ENCODE results near the gene NBAS.
"Not testable (repeated sequence)": the region's sequence is repeated elsewhere in the genome, so short reads cannot be mapped to it uniquely, and the experiment has no call there.

NBAS gene

DNA sequence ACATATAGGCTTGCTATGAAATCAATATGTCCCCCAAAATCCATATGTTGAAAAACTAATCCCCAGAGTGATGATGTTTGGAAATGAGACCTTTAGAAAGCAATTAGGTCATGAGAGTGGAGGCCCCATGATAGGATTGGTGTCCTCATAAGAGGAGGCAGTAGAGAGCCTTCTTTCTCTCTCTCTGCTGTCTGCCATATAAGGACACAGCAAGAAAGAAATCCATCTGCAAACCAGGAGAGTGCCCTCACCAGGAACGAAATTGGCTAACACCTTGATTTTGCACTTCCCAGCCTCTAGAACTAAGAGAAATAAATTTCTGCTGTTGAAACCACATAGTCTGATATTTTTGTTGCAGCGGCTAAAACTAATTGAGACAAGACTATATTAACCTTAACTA, 89.5 kb downstream of the NBAS start:
- no peak for DNase-seq (ENCODE audit: low read depth in 2 of 2)

- no peak for DNase-seq (ENCODE audit: low read depth in 2 of 2)
Measured at GRCh38 chr2:15460112-15460620, 101.0 kb downstream of the NBAS start.

- DNase-seq (ENCODE audit: low read depth in 2 of 2): no peak
Measured at GRCh38 chr2:15458277-15458676, 102.9 kb downstream of the NBAS start.

DNA sequence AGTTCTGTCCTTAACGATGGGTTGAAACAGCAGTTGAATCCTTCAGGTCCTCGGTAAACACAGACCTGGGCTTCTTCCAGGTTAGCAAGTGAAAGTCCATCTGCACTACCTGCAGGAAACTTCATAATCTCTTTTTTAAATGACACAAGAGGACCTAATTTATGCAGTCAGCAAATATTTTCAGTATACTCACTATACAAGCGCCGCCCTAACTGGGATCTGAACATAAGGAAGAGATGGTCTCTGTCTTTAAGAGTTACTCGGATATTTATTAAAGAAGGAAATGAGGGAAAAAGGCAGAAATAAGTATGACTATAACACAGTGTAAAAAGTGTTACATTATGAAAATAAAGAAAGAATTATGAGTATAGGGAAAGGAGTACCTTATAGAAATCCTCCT, 103.3 kb downstream of the NBAS start:
- DNase-seq (ENCODE audit: low read depth in 2 of 2): no peak

GRCh38 chr2:15456352-15456751, 104.8 kb downstream of the NBAS start:
- DNase-seq (ENCODE audit: low read depth in 2 of 2): no peak

GRCh38 chr2:15450808-15451207, 110.3 kb downstream of the NBAS start:
- DNase-seq (ENCODE audit: low read depth in 2 of 2): no peak

DNA sequence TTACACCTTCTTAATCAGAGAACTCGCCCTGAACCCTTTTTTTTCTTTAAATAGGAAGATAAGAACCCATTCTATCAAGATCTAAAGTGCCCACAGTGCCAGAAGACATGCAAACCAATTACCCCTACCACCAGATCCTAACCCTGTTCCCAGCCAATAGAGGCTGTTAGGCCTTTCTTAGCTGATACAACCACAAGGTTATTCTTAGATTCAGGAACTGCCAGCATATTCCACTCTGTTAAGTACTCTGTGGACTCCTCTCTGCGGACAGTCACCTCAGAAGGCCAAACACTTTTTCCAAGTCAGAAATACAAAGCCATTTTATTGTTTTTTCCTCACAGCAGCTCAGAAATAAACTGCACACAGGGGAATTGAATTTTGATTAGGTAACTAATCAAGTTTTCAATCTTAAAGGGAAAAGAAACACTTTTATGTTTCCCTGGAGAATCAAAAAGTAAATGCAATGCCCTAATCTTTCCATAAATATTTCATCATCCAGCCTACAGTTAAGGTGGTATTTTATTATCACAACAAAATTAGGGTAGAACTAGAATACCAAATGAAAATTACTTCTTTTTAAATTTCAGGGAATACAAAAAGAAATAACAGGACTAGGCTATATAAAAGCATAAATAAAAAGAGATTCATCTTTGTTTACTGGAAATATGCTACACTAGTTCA, 111.4 kb downstream of the NBAS start:
- DNase-seq (ENCODE audit: low read depth in 2 of 2): no peak

DNA sequence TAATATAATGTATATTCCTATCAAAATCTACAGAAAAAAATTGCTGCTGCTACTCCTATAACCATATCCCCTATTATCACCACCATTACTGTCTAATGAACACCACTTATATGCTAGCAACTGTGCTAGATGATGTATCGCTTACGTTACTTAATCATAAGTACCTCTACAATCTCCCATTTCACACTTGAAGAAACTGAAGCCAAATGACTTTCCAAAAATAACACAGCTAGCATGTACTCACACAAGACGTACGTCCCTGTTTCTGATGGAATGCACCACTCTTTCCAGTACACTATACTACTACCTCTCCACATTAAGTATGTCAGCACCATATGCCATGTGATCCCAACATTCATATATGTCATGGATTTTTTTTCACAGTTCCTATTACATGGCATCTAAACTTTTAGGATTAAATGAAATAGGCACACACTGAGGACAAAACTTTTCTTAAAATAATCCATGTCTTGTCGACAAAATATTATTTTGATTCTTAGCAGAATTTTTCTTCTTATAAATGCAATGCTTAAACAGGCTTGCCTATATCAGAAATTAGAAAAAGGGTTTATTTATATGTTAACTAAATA, 112.8 kb downstream of the NBAS start:
- no peak for DNase-seq (ENCODE audit: low read depth in 2 of 2)

GRCh38 chr2:15447381-15447780, 113.8 kb downstream of the NBAS start:
- DNase-seq (ENCODE audit: low read depth in 2 of 2): no peak

DNA sequence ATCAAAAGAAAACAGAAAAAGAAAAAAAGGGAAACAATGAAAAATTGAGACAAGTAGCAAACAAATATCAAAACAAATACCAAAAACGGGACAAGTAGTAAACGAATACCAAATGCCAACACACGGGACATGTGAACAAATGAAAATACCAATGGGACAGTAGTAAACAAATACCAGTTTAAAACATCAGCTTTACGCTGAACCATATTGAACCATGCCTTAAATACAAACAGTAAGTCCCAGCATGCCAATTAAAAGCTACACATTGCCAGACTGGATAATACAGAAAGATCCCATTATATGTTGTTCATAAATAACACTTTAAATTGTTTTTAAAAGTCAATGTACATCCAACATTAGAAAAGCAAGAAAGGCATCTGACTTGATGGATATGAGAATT, 114.2 kb downstream of the NBAS start:
- no peak for DNase-seq (ENCODE audit: low read depth in 2 of 2)

GRCh38 chr2:15445891-15446562, 115.1 kb downstream of the NBAS start:
- DNase-seq (ENCODE audit: low read depth in 2 of 2): no peak

DNA sequence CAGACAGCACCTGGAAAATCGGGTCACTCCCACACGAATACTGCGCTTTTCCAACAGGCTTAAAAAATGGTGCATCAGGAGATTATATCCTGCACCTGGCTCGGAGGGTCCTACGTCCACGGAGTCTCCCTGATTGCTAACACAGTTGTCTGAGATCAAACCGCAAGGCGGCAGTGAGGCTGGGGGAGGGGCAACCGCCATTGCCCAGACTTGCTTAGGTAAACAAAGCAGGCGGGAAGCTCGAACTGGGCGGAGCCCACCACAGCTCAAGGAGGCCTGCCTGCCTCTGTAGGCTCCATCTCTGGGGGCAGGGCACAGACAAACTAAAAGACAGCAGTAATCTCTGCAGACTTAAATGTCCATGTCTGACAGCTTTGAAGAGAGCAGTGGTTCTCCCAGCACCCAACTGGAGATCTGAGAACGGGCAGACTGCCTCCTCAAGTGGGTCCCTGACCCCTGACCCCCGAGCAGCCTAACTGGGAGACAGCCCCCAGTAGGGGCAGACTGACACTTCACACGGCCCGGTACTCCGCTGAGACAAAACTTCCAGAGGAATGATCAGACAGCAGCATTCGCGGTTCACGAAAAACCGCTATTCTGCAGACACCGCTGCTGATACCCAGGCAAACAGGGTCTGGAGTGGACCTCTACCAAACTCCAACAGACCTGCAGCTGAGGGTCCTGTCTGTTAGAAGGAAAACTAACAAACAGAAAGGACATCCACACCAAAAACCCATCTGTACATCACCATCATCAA, 121.2 kb downstream of the NBAS start:
- DNase-seq (ENCODE audit: low read depth in 2 of 2): not testable (repeated sequence)

DNA sequence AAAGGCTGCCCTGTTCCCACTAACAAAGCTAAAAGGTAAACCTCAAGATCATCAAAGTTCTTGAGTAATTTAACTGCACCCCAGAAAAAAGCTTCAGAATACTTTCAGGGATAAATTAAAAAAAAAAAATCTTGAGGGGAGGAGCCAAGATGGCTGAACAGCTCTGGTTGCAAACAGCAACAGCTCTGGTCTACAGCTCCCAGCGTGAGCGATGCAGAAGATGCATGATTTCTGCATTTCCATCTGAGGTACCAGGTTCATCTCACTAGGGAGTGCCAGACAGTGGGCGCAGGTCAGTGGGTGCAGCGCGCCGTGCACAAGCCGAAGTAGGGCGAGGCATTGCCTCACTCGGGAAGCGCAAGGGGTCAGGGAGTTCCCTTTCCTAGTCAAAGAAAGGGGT, 121.8 kb downstream of the NBAS start:
- not testable (repeated sequence) for DNase-seq (ENCODE audit: low read depth in 2 of 2)

- no peak for DNase-seq (ENCODE audit: low read depth in 2 of 2)
Measured at GRCh38 chr2:15436195-15436594, 124.9 kb downstream of the NBAS start.

- DNase-seq (ENCODE audit: low read depth in 2 of 2): no peak
Measured at GRCh38 chr2:15435474-15435873, 125.7 kb downstream of the NBAS start.

GRCh38 chr2:15432642-15433256, 128.4 kb downstream of the NBAS start:
- DNase-seq (ENCODE audit: low read depth in 2 of 2): no peak

GRCh38 chr2:15429032-15429431, 132.1 kb downstream of the NBAS start:
- no peak for DNase-seq (ENCODE audit: low read depth in 2 of 2)

DNA sequence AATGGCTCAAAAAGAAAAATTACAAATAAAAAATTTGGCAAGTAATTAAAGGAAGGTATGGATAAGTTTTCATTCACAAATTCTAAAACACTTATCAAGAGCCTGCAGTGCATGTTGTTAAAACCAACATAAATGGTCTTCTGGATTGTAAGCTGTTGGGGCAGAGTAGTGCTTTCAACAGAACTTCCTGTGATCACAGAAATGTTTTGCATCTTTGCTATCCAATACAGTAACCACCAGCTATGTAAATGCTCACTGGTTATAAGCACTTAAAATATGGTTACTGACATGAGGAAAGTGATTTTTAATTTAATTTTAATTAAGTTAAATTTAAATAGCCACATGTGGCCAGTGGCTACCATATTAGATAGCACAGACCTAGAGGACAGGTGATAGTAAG, 133.1 kb downstream of the NBAS start:
- DNase-seq (ENCODE audit: low read depth in 2 of 2): no peak

GRCh38 chr2:15426606-15427005, 134.5 kb downstream of the NBAS start:
- no peak for DNase-seq (ENCODE audit: low read depth in 2 of 2)

DNA sequence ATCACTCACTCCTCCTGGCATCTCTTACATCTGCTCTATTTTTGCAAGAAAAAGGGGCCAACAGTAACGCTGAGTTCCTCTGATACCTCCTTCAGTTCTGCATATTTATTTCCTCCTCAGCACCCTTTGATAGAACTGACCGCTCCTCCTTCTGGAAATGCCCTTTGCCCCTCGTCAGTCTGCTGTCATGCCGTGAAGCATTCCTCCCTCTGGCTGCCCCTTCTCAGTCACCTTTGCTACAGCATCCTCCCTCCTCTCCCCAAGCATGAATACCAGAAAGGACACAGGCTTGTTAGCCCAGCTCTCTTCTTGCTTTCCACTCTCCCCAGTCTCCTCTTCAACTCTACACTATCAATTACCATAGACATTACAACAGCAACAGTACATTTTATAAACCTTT, 135.4 kb downstream of the NBAS start:
- no peak for DNase-seq (ENCODE audit: low read depth in 2 of 2)

GRCh38 chr2:15421753-15422152, 139.4 kb downstream of the NBAS start:
- DNase-seq (ENCODE audit: low read depth in 2 of 2): no peak

- DNase-seq (ENCODE audit: low read depth in 2 of 2): no peak
Measured at GRCh38 chr2:15415748-15416147, 145.4 kb downstream of the NBAS start.
